GM18861 (cell line): ENCODE data around the gene ADRA2C.

Experiments
- ATAC-seq: cut with Tn5 transposase; IDR thresholded peaks from one replicate; pipeline ENCODE4 v1.9.1; 2021; ENCODE audit not compliant: unreplicated experiment

The ADRA2C gene

GRCh38 chr4:3775005-3775404 is 8.8 kb downstream of the ADRA2C start:
- ATAC-seq: no peak

GRCh38 chr4:3775576-3775975 is 9.4 kb downstream of the ADRA2C start:
- ATAC-seq: no peak

- no peak for ATAC-seq
Observed at GRCh38 chr4:3776166-3777032, 10.2 kb downstream of the ADRA2C start.

DNA sequence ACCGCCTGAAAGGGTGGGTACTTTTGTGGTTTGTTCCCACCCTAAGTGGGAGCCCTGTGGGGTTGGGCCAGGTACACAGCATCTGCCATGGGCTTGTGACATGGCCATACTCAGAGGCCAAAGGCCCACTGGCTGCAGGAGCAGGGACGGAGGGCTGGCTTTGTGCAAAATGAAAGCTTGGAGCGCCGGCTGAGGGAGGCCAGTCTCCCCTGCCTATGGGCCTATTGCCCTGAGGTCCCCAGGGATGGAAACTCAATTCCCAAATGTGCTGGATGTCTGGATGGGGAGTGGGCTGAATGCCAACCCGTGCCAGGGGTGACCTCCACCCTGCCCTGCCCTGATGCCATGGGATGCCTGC is 10.8 kb downstream of the ADRA2C start:
- ATAC-seq: no peak

DNA sequence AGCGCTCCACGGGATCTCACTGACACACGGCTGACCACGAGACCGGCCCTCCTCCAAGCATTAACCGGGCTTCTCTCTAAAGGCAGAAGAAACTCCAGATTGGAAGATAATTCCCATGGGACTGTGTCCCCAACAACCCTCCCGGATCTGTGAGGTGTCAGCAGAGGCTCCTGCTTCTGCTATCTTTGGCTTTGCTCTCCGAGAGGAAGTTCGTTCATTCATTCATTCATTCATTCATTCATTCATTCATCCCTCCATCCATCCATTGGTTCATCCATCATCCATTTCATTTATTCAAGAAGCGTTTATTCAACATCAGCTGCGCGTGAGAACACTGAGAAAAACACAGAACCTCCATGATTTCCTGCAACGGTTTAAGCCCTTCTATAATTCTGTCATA is 11.5 kb downstream of the ADRA2C start:
- no peak for ATAC-seq

- no peak for ATAC-seq
Observed at GRCh38 chr4:3779509-3779908, 13.3 kb downstream of the ADRA2C start.

DNA sequence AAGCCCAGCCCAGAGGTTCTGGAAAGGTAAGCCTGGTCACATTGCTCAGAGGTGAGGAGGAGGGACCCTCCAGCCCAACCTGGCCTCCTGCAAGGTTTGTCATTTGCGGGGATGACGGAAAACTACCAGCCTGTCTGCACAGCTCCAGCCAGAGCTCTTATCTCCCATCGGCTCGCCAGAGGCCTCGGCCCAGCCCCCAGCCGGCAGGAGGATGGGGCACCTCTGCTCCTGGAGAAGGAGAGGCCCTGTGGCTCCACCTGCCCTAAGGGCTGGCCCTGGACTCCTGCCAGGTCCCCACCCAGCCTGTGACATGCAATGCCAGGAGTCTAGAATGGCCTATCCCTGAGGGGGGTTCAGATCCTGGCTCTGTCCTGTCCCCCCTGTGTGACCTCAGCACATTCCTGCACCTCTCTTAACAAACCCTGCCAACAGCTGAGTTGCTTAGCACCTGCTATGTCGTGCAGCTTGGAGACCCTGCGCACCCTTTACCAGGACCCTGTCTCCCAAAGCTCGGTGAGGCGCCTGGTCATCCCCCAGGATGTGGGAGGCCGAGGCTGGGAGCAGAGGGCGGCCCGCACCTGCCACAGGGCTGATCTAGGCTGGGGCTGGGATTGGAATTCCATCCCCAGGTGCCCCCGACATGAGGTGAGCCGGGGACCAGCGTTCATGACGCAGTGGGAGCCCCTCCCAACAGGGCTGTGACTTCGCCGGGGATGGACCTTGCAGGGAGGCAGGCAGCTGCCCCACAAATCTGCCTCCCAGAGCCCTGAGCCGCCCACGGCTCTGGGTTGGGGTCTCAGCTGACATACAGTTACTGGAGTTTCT is 14.4 kb downstream of the ADRA2C start:
- ATAC-seq: no peak

DNA sequence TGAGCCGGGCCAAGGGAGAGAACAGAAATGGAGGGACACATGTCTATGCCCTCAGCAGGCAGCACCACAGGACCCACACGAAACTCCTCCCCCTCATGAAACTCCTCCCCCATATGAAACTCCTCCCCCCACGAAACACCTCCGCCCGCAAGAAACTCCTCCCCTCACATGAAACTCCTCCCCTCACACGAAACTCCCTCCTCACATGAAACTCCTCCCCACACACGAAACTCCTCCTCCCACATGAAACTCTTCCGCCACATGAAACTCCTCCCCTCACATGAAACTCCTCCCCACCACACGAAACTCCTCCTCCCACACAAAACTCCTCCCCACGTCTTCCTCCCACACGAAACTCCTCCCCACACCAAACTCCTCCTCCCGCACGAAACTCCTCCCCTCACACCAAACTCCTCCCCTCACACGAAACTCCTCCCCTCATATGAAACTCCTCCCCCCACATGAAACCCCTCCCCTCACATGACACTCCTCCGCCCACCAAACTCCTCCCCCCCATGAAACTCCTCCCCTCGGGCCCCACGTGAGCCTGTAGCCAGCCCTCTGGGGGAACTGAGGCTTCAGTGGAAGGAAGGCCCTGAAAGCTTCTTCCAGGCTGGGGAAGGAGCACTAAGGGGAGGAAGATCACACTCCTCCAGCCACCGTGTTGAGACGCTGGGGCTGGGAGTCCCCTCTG is 15.2 kb downstream of the ADRA2C start:
- no peak for ATAC-seq

DNA sequence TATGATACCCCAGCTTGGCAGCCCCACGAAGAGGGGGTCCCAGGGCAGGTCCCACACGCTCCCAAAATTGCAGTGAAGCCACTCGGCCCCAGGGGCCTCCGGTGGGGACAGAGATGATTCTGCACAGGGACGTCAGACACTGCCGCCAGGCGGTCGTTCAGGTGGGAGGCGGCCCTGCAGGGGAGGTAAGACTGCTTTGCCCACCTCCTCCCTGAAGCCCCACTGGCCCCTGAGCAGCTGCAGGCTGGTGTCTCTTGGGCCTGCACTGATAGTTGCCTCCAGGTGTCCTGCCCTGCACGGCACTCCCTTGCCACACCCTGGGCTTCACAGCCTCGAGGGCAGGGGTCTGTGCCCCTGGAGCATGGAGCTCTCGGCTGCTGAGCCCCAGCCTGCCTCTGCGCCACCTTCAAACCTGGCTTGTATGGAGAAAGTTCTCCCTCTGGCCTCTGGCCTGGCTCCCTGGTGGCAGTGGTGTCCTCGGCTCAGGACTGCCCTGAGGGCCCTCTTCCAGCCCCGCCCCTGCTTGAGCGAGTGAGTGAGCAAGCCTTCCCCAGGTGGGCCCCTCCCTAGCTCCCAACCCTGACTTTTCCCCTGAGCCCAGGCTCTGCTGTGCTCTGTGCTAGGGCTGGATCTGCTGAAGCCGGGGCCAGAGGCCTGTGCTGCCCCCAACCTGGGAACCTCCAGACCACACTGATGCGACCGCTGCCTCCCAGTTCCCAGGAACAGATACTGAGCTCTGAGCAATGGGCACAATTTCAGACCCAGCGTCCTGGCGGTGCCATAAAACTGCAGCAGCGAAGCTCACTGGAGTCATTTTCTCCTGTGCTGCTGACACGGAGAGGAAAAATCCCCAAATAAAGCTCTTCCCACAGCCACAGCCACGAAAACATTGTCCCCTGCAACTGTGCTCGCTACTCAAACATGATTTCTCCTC is 16.1 kb downstream of the ADRA2C start:
- no peak for ATAC-seq

DNA sequence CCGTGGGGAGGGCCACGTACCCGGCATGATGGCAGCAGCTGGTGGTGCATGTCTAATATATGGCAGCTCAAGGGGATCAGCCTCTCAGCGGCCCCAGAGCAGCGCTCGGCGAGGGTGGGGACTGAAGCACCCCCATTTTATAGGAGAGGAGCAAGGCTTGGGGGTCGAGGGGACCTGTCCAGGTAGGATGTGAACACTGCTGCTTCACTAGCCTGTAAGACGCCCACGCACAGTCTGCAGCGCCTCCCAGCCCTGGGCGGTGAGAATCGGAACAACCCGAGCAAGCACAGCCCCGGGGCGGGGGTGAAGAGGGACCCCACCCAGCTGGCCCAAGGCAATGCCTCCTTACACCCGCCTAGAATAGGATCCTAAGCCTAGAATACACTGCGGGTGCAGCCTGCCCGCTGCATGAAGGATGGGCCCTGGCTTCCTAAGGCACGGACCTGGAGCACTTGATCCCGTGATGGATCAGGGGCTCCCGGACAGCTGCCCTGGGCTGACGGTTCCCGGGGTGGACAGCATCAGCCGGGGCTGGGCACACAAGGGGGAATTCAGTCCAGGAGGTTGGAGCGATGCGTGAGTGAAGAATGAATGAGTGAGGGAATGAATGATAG is 17.6 kb downstream of the ADRA2C start:
- ATAC-seq: no peak

DNA sequence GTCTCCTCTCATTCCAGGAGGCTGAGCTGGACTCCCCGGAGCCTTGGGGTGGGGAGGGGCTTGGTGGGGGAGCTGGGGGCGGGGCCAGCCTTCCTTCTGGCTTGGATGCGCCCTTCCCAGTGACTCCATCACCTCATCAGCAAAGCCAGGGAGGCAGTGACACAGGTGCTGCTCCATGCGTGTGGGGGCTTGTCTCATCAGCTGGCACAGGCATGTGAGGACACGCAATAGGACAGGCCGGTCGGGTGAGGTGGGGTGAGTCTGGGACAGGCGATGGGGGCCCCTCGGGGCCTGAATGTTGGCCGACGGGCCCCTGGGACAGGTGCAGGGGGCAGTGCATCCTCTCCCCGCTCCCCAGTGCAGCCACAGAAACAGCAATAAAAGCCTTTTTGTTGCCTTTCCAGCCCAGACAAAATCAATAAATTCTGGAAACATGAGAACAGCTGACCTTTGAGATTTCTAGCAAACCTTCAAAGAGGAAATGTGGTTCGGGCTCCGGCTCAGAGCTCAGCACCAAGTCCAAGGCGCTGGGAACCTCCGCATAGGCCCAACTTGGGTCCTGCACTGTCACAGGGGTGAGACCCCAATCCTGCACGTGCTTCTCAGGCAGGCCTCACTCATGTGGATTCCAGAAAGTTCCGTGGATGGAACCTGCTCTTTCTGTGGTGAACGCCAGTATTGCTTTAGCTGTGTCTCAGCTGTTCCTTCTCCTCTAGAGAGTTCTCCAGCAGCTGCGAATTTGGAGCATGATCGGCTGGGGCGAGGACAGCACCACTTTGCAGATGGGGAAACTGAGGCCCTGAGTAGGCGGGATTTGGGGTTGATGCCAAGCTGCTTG is 18.5 kb downstream of the ADRA2C start:
- ATAC-seq: no peak

DNA sequence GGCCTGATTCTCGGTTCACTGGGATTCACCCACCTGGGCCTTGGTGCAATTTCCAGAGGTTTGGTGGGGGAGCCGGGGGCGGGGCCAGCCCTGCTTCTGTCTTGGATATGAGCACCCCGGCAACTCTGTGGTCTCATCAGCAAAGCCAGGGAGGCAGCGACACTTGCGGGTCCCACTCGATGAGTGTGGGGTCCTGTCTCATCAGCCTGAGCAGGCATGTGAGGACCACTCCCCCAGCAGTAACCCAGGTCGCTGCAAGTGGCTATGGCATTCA is 19.0 kb downstream of the ADRA2C start:
- ATAC-seq: no peak

DNA sequence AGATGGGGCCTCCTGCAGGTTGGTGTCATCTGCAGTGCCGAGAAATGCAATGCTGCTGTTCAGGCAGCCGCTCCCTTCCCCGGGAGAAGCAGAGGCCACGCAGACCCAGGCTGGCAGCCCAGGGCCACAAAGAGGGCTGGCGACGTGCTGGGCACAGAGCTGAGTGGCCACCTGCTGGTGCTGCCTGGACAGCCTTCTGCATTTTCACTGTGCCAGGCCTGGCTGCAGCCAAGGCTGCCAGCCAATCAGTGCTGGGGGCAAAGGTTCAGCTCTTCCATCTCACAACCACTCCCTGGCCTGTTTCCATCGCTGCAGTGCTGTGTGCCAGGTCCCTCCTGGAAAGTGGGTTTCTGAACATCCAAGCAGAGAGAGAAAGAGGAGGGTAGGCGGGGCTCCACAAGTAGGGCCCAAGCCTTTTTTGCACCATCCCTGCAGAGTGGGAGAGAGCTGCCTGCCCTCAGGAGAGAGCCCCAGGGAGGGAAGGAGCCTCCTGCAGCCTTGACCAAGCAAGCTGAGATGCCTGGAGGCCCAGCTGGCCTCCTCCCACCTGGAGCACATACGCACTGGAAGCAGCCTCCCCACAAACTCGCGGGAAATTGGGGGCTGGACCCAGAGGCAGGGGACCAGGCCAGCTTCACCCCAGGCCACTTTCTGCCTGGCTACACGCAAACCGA is 20.1 kb downstream of the ADRA2C start:
- ATAC-seq: no peak

DNA sequence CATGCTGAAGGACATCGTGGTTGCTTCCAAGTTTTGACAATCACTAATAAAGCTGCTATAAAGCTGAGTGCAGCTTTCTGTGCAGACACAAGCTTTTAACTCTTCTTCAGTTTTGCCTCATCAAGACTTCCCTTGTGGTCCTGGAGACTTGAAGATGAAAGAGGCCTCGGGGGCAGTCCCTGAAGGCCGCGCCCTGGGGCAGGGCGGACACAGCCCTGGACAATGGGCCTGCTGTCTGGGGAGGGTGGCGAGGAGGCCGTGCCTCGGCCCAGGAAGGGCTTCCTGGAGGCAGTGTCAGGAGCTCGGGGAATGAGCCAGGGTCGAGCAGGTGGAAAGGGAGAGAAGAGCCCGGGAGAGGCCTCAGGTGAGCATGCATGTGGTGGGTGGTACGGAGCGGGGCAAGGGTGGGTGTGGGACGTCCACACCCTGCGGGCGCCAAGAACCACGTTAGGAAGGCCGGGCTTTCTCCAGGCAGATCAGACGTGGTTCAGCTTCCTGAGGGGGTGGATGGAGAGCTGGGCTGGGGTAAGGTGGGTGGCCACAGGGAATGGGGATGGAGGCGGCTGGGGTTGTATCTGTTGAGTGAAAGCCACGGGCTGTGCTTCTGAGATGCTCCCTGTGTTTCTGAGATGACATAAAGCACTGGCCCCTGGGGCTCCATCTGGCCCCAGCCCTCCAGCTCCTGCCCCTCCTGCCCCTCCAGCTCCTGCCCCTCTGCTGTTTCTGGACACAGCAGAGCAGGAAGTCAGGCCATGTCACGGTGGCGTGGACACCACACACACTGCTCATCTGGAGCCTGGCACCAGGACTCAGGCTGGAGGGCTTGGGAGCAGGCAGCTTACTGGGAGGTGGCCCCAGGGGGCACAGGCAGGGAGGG is 21.5 kb downstream of the ADRA2C start:
- ATAC-seq: no peak

DNA sequence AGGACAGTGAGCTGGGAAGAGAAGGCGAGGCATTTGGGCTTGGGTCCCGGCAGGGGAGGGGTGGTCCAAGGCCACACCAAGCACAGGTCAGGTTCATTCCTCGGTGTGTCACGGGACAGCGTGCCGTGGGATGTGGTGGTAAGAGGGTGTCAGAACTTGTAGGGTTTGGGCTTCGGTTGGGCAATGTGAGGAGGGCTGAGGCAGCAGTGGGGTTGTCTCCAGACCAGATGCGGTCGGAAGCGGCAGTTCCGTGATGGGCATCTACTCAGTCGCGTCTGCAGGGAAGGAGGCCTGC is 22.1 kb downstream of the ADRA2C start:
- no peak for ATAC-seq

DNA sequence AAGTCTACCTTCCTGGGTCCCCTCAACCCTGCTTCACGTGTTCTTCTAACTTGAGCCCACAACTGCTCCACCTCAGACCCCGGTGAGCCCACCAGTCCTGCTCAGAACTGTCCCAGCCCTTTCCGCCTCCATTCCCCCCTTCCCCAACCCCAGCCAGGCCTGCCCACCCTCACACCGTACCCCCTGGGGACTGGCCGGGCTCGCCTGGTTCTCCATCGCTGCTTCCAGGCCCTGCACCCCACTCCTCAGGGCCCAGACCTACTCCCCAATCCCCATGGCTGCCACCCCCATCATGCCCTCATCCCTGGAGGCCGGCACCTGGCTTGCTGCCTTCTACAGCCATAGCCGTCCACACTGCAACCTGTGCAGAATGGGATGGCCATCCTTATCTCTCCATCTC is 23.4 kb downstream of the ADRA2C start:
- ATAC-seq: no peak

GRCh38 chr4:3790006-3790561 is 23.9 kb downstream of the ADRA2C start:
- ATAC-seq: no peak

GRCh38 chr4:3791256-3791655 is 25.1 kb downstream of the ADRA2C start:
- no peak for ATAC-seq
